Activated naive CD8-positive, alpha-beta T cell (primary cell): ENCODE results near the gene ZNF281.
"Not testable (repeated sequence)": the region's sequence is repeated elsewhere in the genome, so short reads cannot be mapped to it uniquely, and the experiment has no call there.

Source experiments
- H3K27ac Mint-ChIP-seq: one replicate; pipeline ENCODE4 v1.8.0; 2021; ENCODE audit warnings: mixed read lengths
- H3K27me3 Mint-ChIP-seq: one replicate; pipeline ENCODE4 v1.8.0; 2021; ENCODE audit warnings: mixed read lengths
- H3K36me3 Mint-ChIP-seq: one replicate; pipeline ENCODE4 v1.8.0; 2021; ENCODE audit warnings: mixed read lengths
- H3K4me1 Mint-ChIP-seq: one replicate; pipeline ENCODE4 v1.8.0; 2021; ENCODE audit warnings: low read depth, mixed read lengths
- H3K4me3 Mint-ChIP-seq: one replicate; pipeline ENCODE4 v1.8.0; 2021; ENCODE audit warnings: mild to moderate bottlenecking, mixed read lengths
- H3K9me3 Mint-ChIP-seq: one replicate; pipeline ENCODE4 v1.8.0; 2021; ENCODE audit warnings: low read depth, mixed read lengths

The ZNF281 gene

GRCh38 chr1:200367841-200368534, 41.8 kb downstream of the ZNF281 start:
- no peak overlapping the region for H3K27ac Mint-ChIP-seq
- H3K9me3 Mint-ChIP-seq: no peaks in the 10 kb centered on the region
- peaks cover 17% of the 10 kb centered on the region for H3K36me3 Mint-ChIP-seq
- no peaks in the 10 kb centered on the region for H3K27me3 Mint-ChIP-seq
- H3K4me3 Mint-ChIP-seq: no peak overlapping the region
- H3K4me1 Mint-ChIP-seq: no peaks in the 10 kb centered on the region

- Mint-ChIP-seq H3K9me3 (no peaks in the 10 kb centered on the region), H3K4me3 (no peak overlapping the region), H3K27me3 (no peaks in the 10 kb centered on the region), H3K27ac (no peak overlapping the region), H3K4me1 (no peaks in the 10 kb centered on the region), H3K36me3 (peaks cover 15% of the 10 kb centered on the region)
Measured at GRCh38 chr1:200366577-200367253, 43.1 kb downstream of the ZNF281 start.

DNA sequence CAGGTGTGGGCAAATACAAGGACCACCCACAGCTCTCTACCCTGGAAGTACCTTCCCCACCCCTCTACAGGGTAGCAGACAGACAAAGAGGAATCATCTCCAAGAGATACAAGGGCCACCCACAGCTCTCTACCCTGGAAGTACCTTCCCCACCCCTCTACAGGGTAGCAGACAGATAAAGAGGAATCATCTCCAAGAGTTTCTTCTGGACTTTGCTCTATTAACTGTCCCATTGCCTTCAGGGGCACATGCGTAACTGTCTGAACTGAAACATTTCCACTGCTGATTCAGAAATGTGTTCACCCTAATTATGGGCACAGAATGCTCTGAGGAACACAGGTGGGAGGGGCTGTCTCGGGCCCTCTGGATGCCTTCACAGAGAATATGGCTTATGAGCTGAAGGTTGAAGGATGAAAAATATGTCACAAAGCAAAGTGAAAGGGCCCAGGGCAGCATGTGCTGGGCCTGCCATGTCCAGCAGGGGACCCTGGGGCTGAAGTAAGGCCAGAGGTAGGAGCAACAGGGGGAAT, 43.9 kb downstream of the ZNF281 start:
- Mint-ChIP-seq H3K36me3 (peaks cover 15% of the 10 kb centered on the region), H3K4me1 (no peaks in the 10 kb centered on the region), H3K27me3 (no peaks in the 10 kb centered on the region), H3K27ac (no peak overlapping the region), H3K4me3 (no peak overlapping the region), H3K9me3 (no peaks in the 10 kb centered on the region)

DNA sequence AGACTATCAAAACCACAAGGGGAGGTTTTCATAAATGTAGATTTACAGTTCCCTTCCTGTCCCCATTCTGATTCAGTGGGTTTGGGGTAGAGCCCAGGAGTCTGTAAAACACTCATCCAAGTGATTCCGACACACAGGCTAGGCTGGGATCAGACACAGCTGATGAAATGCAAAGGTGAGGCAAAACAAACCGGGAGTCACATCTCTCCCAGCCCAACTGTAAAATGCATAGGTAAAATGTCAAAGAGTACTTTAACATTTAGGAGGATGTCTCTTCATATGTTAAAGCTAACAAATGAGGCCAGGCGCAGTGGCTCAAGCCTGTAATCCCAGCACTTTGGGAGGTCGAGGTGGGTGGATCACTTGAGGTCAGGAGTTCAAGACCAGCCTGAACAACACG, 45.0 kb downstream of the ZNF281 start:
- Mint-ChIP-seq H3K27ac (no peak overlapping the region), H3K36me3 (peaks cover 15% of the 10 kb centered on the region), H3K27me3 (no peaks in the 10 kb centered on the region), H3K4me1 (no peaks in the 10 kb centered on the region), H3K9me3 (no peaks in the 10 kb centered on the region), H3K4me3 (no peak overlapping the region)

- H3K27me3 Mint-ChIP-seq: no peaks in the 10 kb centered on the region
Measured at GRCh38 chr1:200364091-200364759, 45.6 kb downstream of the ZNF281 start.

GRCh38 chr1:200363264-200363933, 46.4 kb downstream of the ZNF281 start:
- H3K27ac Mint-ChIP-seq: no peak overlapping the region
- no peaks in the 10 kb centered on the region for H3K27me3 Mint-ChIP-seq
- H3K4me3 Mint-ChIP-seq: no peak overlapping the region
- H3K4me1 Mint-ChIP-seq: no peaks in the 10 kb centered on the region
- H3K9me3 Mint-ChIP-seq: no peaks in the 10 kb centered on the region
- H3K36me3 Mint-ChIP-seq: peaks cover 10% of the 10 kb centered on the region

More at GRCh38 chr1:200364091-200364759, 45.6 kb downstream of the ZNF281 start:
- no peak overlapping the region for H3K4me3 Mint-ChIP-seq
- H3K27ac Mint-ChIP-seq: no peak overlapping the region
- H3K4me1 Mint-ChIP-seq: no peaks in the 10 kb centered on the region
- H3K36me3 Mint-ChIP-seq: peaks cover 15% of the 10 kb centered on the region
- no peaks in the 10 kb centered on the region for H3K9me3 Mint-ChIP-seq

GRCh38 chr1:200362421-200362820, 47.4 kb downstream of the ZNF281 start:
- no peak overlapping the region for H3K4me3 Mint-ChIP-seq
- no peak overlapping the region for H3K27ac Mint-ChIP-seq
- H3K36me3 Mint-ChIP-seq: peaks cover 4% of the 10 kb centered on the region
- no peaks in the 10 kb centered on the region for H3K27me3 Mint-ChIP-seq
- no peaks in the 10 kb centered on the region for H3K9me3 Mint-ChIP-seq
- H3K4me1 Mint-ChIP-seq: no peaks in the 10 kb centered on the region

DNA sequence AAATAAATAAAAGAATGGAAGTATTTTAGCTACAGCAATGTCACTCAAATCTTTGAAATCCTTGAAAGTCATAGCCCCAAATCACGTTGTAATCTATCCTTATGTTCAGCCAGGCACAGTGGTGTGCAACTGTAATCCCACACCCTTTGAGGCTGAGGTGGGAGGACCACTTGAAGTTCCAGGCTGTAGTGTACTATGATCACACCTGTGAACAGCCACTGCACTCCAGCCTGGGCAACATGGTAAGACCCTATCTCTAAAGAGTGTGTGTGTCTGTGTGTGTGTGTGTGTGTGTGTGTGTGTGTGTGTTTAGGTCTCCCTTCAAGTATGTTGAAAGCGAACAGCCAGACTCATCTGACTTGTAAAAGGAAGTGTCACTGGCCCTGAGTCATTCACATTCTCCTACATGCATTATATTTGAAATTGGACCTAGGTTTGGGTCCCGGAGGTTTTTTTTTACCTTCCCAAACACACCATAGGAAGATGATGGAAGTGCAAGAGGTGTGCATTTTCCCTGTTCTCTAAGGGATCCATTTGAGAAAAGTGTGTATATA, 50.1 kb downstream of the ZNF281 start:
- Mint-ChIP-seq H3K4me1 (peaks cover 1% of the 10 kb centered on the region), H3K9me3 (no peaks in the 10 kb centered on the region), H3K4me3 (no peak overlapping the region)

GRCh38 chr1:200357925-200358324, 51.9 kb downstream of the ZNF281 start:
- H3K4me3 Mint-ChIP-seq, H3K27ac Mint-ChIP-seq, H3K27me3 Mint-ChIP-seq, H3K36me3 Mint-ChIP-seq, H3K9me3 Mint-ChIP-seq: not testable (repeated sequence)
- peaks cover 11% of the 10 kb centered on the region for H3K4me1 Mint-ChIP-seq

More for the DNA sequence above, 50.1 kb downstream of the ZNF281 start:
- no peaks in the 10 kb centered on the region for H3K36me3 Mint-ChIP-seq
- H3K27me3 Mint-ChIP-seq: no peaks in the 10 kb centered on the region
- H3K27ac Mint-ChIP-seq: no peak overlapping the region

GRCh38 chr1:200355801-200356200, 54.0 kb downstream of the ZNF281 start:
- Mint-ChIP-seq H3K36me3 (peaks cover 2% of the 10 kb centered on the region), H3K27ac (no peak overlapping the region), H3K9me3 (no peaks in the 10 kb centered on the region), H3K4me3 (no peak overlapping the region), H3K27me3 (no peaks in the 10 kb centered on the region), H3K4me1 (peaks cover 27% of the 10 kb centered on the region)
